HepG2 (cell line): ENCODE measurements around the gene BTBD19. TPM values are rescaled to one million over a fixed set of nuclear protein-coding genes. Genes with fewer than 3 reads are reported as not detected.

Source experiments
- AGO2 ChIP-seq: fragments of 200-400 bp; formaldehyde crosslinking; optimal IDR thresholded peaks from 2 replicates; pipeline ENCODE3; 2017; ENCODE audit warnings: mild to moderate bottlenecking, low read depth, low read length, moderate library complexity
- BCL3 ChIP-seq: sonication (generic); formaldehyde crosslinking; IDR thresholded peaks from 2 replicates; pipeline ENCODE4 v1.5.1; 2020; ENCODE audit warnings: mild to moderate bottlenecking, missing genetic modification reagents, moderate library complexity
- ELK4 ChIP-seq: sonication (generic); formaldehyde crosslinking; IDR thresholded peaks from 2 replicates; pipeline ENCODE4 v1.9.0; 2021; ENCODE audit warnings: missing genetic modification reagents, borderline replicate concordance
- GPBP1L1 ChIP-seq: sonication (generic); formaldehyde crosslinking; IDR thresholded peaks from 2 replicates; pipeline ENCODE4 v1.5.0; 2020; ENCODE audit warnings: mild to moderate bottlenecking, missing genetic modification reagents
- HOXD1 ChIP-seq: sonication (generic); formaldehyde crosslinking; IDR thresholded peaks from 2 replicates; pipeline ENCODE4 v1.5.0; 2020; ENCODE audit warnings: missing genetic modification reagents
- KDM5A ChIP-seq: fragments of 200-600 bp; sonication (generic); IDR thresholded peaks from 2 replicates; pipeline ENCODE4 v1.7.0; 2018; ENCODE audit warnings: antibody characterized with exemption, mild to moderate bottlenecking, low read length, borderline replicate concordance
- MATR3 ChIP-seq: sonication (generic); formaldehyde crosslinking; IDR thresholded peaks from 2 replicates; pipeline ENCODE4 v1.4.0; 2020; ENCODE audit warnings: missing genetic modification reagents
- NFRKB ChIP-seq: fragments of 450-650 bp; IDR thresholded peaks from 2 replicates; pipeline ENCODE4 v1.6.1; 2017
- REST ChIP-seq, 2 experiments: IDR thresholded peaks; 2 replicates each; pipeline ENCODE4 v1.6.1; 2011 to 2012; ENCODE audit warnings: low read length in 2 of 2, borderline replicate concordance in 1 of 2, low read depth in 1 of 2, mild to moderate bottlenecking in 1 of 2, moderate library complexity in 1 of 2
- THAP8 ChIP-seq: sonication (generic); formaldehyde crosslinking; IDR thresholded peaks from 2 replicates; pipeline ENCODE4 v1.5.1; 2020; ENCODE audit warnings: missing genetic modification reagents, mild to moderate bottlenecking, borderline replicate concordance
- ZNF10 ChIP-seq: sonication (generic); formaldehyde crosslinking; IDR thresholded peaks from 2 replicates; pipeline ENCODE4 v1.4.0; 2020; ENCODE audit warnings: mild to moderate bottlenecking, low read depth, missing genetic modification reagents, borderline replicate concordance
- ZNF33A ChIP-seq: sonication (generic); formaldehyde crosslinking; IDR thresholded peaks from 2 replicates; pipeline ENCODE4 v1.5.1; 2020; ENCODE audit warnings: missing genetic modification reagents, mild to moderate bottlenecking, moderate library complexity, borderline replicate concordance
- ZNF510 ChIP-seq: sonication (generic); formaldehyde crosslinking; IDR thresholded peaks from 2 replicates; pipeline ENCODE4 v1.4.0; 2020; ENCODE audit warnings: low read depth, mild to moderate bottlenecking, missing genetic modification reagents
- polyA plus RNA-seq, 8 experiments: library from polyadenylated mRNA; depleted of rRNA in 3 of 8; stranded (reverse) in 7 of 8; unstranded in 1 of 8; fragments of >200 nt; fragmentation: Illumina TruSeq in 4 of 8; extraction: Trizol in 4 of 8; gene quantifications; 2 replicates each; pipeline versions ENCODE4 v1.2.1 to v1.2.3, GENCODE V29; 2011 to 2016; ENCODE audit warnings: low read depth in 4 of 8, missing spikeins in 1 of 8, mixed read lengths in 1 of 8; ENCODE audit not compliant: insufficient read depth in 1 of 8
- total RNA-seq, 5 experiments: library from RNA; depleted of rRNA; stranded (reverse); fragments of >200 nt; fragmentation: Illumina TruSeq; extraction: Trizol; gene quantifications; 2 replicates each; pipeline ENCODE4 v1.2.3, GENCODE V29; 2016; ENCODE audit warnings: low read depth in 1 of 5

BTBD19 gene
- total and polyA plus RNA-seq, 2 of the 13 experiments (the other 11 are each of a cell fraction or from before 2014, with no cell fraction given), result 2.7 to 6.7 TPM

- TF ChIP-seq AGO2 (peak; percentile 91), HOXD1 (CRISPR knock-in tag) (peak; percentile 36; the same call in 1 of the 2 replicates), MATR3 (no peak), ZNF33A (peak; percentile 92), KDM5A (peak; percentile 50; the same call in 1 of the 2 replicates), THAP8 (no peak), BCL3 (CRISPR knock-in tag) (no peak), ZNF10 (CRISPR knock-in tag) (no peak), ELK4 (CRISPR knock-in tag) (no peak), NFRKB (no peak), ZNF510 (peak; percentile 84; the same call in 1 of the 2 replicates), GPBP1L1 (CRISPR knock-in tag) (no peak), REST (IDR thresholded peaks at IDR 0.05; ENCODE audit: borderline replicate concordance in 1 of 2, low read depth in 1 of 2, low read length in 2 of 2) (no peak)
Observed at GRCh38 chr1:44799770-44800584, 8.3 kb upstream of the BTBD19 start, which contains the start of gene PLK3 (continued).
